Neural cell (in vitro differentiated cells): ENCODE data around the gene C12orf75.

ENCODE experiments used
- CTCF ChIP-seq: fragments of 450-650 bp; IDR thresholded peaks from 2 replicates; pipeline ENCODE4 v1.5.1; 2014; ENCODE audit warnings: antibody characterized with exemption, mild to moderate bottlenecking, moderate library complexity; ENCODE audit not compliant: poor library complexity, severe bottlenecking
- EZH2 ChIP-seq: fragments of 200-600, 300-800 bp; shearing (Covaris generic), sonication (generic); IDR thresholded peaks from 2 replicates; pipeline ENCODE4 v1.6.1; 2014; ENCODE audit warnings: antibody characterized with exemption, low read length, borderline replicate concordance, mild to moderate bottlenecking; ENCODE audit not compliant: insufficient read depth, poor library complexity, severe bottlenecking
- MXI1 ChIP-seq: fragments of 450-650 bp; conservative IDR thresholded peaks from 2 replicates; pipeline ENCODE4 v1.6.1; 2014; ENCODE audit warnings: antibody characterized with exemption, mild to moderate bottlenecking; ENCODE audit not compliant: poor library complexity, severe bottlenecking

- TF ChIP-seq CTCF: no peak
- no peak for TF ChIP-seq MXI1
- TF ChIP-seq EZH2: no peak
Measured at GRCh38 chr12:105331805-105332251, 1.3 kb downstream of the C12orf75 start.
